NK-92 treated with Interleukin-12 subunit alpha and Interleukin-12 subunit beta, amount 100 ng/mL, for 24 hours (cell line): ENCODE measurements around the gene NMNAT3.

Experiments
- DNase-seq: peaks from one replicate; lab custom pipeline; 2025; lab: John Stamatoyannopoulos, UW

NMNAT3 gene

DNA sequence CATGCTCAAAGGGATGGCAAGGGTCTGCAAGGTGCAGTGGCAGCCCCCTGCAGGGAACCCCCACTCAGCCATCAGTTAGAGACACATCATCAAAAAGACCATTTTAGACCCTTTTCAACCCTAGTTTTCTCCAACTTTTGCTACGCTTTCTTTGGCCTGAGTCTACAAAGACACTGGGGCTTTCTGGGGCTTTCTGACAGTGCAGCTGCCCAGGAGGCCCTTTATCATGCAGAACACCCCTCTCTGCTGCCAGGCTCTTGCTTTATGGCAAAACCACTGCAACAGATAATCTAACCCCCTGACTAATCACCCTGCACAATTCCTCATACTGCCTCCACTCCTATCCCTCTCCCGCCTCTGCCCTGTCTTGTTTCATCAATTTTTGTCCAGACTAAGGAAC is 2.4 kb downstream of the NMNAT3 start:
- no peak for DNase-seq

DNA sequence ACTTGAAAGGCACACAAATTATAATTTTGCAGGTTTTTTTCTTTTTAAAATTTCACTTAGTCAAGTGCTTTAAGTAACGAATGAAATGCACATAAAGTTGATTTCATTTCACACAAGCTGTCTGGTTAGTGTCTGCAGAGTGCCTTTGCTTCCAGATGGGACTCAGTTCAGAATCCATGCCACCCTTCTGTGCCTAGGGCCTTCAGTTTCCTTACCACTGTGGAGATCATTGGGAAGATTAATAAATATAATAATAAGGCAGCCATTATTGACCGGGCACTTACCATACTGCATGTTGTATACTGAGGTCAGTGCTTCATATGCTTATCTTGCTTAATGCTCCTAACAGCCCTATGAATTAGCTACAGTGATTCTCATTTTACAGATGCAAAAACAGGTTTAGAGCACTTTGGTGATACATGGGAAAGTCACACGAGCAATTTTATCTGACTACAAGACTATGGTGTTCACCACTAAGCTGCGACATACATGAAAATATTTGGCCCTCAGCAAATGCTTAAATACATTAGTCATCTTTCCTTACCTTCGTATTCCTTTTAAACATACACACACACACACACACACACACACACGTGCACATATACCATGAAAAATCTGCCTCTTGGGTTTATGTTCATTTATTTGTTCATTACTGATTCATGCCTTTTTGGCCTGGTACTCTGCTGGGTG is 3.1 kb downstream of the NMNAT3 start:
- no peak for DNase-seq

DNA sequence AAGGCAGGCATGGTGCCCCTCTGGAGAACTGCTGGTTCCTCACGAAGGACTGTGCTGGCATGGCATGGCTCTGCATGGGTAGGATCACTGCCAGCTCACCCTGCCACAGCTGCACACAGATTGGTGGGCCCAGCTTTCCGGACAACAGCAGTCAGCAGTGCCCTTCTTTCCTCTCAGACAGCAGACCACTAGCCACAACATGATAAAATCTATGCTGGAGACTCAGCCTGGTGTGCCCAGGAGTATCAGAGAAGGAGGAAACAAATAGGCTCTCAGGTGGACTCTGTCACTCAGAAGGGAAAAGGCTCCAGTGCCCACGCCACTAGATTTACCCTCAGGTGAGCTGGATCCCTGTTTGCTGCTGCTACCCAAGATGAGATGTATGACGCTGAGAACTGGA is 4.9 kb downstream of the NMNAT3 start:
- DNase-seq: no peak

DNA sequence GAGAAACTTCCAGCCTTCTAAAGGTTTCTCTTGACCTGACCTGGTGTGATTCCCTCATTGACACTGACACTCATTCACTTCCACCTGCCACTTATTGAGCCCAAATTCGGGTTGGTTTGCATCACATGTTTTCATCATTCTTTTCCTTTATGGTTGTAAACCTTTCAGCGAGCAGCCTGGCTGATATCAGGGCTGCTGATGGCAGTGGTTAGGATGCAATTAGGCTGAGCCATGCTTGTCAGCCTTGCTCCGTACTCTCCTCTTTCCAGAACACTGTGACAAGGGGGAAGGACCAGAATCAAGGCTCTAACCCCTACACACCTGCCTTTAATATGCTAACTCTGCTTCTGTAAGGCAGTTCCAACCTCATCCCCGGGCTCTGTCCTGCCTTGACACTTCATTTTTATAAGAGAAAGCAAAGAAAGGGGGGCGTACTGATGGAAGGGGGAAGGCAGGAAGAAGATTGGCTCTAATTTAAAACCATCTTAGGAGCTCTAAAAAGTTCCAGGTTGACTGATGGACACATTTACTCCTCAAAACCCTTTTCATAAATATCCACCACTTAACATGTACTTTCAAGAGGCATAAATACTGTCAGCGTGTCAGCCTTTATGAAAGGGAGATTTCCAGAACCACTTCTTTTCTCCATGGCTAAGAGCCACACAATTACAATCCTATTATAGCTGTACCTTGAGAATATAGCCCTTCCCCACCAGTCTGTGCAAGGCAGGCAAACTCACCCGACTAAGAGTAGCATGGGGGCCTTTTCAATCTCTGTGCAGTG is 5.7 kb downstream of the NMNAT3 start:
- DNase-seq: no peak

DNA sequence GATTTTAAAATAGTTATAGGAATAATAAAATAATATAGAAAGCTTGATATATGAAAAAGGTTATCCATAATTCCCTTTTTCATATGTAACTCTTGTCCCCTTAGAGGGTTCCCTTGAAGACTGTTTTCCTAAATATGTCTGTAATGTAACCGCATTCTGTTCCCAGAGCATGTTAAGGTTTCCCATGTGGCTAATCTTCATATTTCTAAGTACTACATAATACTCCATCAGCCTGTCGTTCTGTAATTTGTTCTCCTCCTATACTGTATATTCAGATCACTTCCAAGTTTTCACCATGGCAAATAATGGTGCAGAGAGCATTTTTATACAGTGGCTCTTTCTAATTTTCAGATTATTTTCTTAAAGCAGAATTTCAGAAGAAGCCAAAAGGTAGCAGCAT is 6.7 kb downstream of the NMNAT3 start:
- no peak for DNase-seq

DNA sequence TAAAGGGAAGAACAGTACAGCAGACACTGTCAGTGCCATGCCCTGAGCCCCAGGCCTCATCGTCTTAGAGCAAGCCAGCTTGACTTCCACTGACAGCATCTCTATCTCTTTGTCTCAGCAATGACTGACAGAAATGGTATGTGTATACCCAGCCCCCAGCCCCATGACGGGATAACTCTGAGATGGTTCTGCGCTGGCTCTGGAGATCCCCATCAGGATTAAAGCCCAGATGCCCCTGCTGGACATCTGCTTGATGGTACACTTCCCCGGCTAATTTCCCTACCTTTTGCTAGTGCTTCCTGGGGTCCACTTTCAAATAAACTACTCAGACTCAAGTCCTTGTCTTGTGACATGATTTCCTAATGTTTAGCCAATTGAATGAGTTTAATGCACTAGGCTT is 7.6 kb downstream of the NMNAT3 start:
- DNase-seq: no peak

DNA sequence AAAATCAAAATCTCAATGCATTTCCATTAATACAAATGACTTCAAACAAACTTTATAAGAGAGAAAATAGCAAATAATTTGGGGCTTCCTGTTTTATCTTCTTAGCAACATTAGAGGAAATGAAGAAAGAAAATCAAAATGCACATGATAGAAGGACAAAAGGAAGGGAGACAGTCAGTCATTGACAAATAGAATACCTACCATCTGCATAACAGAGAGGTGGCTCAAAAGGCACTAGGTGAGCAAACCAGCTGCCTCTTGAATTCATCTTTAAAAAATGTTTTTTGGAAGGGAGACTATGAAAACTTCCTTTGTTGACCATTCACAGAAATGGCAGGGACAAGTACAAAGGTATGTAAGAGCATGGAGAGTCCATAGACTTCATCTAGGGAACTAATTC is 9.4 kb downstream of the NMNAT3 start:
- DNase-seq: no peak

DNA sequence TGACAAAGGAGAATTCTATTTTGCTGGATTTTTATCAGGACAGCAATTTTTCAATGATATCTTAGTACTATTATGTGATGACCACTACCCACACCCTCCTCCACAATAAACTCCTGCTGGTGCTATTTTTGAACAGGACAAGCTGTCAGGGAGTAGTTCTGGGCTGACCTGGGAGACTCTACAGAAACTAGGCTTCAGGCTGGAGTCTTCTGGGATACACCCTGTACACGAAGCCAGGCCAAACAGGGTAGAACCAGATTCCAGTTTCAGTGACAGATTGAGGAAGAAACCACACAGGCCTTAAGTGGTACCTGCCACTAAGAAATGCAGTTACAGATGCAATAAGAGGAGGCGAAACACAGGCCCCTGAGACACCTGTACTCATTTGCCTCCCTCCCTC is 12.8 kb downstream of the NMNAT3 start:
- no peak for DNase-seq

DNA sequence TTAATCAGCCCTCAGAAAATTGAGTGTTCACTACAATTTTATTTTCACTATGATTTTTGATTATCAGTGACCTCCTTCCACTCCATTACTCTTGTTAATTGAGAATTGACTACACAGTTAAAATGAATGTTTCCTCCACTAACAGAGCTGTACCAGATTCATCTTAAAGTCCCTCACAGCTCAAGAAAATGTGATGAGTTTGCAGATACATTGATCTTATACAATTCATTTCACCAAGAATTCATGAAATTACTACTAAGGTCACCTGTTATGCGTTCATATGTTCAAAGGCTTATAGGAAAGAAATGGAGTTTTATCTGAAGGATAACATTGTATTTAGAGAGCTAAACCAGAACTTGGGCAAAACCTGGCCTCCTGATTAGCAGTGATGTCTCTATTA is 17.5 kb downstream of the NMNAT3 start:
- DNase-seq: no peak

DNA sequence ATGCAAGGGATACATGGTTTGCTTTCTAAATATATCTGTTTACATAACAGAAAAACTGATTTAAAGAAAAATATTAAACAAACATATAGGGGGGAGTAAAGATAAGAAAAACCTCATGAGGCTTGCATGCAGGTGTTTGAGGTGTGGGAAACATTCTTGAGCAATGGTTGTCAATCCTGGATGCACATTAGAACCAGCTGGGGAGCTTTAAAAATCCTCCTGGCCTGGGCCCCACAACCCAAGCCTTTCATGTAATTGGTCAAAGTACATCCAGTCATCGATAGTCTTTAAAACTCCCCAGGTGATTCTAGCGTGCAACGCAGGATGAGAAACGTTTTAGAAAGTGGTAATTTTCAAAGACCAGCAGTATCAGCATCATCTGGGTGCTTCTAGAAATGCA is 18.3 kb downstream of the NMNAT3 start:
- no peak for DNase-seq

DNA sequence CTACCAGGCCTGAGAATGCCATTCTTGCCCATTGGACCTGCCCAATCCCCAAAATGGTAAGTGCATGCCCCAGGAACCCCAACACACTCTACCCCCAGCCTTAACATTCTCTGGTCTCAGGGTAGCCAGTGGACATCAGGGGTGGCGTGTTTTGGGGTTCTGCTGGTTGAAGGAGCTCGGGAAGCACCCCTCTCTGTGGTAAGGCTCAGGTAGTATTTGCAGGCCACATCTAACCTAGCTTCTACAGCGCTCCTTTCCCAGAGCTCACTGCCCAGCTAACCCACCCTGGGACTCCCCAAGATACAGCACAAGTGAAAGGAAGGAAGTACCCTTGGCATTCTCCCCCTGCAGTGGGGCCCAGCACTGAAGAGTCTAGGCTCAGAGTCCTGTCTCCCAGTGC is 19.8 kb downstream of the NMNAT3 start:
- no peak for DNase-seq

DNA sequence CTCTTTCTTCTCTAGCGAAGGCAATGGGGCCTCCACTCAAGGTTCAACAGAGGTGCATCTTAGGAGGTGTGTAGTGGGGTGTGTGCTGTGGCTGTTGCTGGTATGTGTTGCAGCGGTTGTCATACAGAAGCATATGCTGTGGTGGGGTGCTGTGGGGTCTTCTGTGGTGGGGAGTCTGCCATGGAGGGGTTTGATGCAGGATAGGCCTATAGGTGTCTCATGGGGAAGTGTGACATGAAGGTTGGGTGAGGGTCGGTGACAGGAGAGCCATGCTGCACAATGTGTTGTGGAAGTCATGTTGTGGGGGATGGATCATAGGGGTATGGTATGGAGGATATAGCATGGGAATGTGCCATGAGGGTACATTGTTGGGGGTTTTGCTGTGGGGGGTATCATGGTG is 20.3 kb downstream of the NMNAT3 start:
- no peak for DNase-seq

DNA sequence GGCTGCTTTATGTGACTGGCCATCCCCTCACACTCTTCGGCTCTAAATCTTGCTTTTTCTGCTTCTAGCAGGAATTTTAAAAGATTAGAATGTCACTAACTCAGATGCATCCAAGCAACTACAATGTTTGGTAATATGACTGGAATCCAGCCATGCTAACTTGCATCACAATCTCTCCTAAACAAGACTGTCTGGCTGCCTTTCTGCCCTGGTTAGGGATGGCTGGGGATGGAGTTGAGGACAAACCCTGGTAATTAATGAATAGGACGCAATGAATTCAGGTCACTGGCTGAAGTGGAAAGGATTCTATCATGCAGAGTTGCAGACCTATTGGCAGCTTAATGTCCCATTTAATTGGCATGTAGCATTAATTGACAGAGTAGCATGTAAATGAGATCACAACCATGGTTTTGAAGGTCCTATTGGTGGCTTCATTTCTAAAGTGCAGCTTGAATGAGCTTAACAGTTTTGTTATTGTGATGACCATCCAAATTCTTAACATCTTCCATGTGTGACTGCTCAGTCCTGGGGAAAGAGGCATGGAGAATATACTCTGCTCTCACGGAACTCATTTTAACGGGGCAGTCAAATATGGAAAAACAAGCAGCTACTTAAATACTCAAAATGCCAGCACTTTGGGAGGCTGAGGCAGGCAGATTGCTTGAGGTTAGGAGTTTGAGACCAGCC is 21.7 kb downstream of the NMNAT3 start:
- DNase-seq: no peak

DNA sequence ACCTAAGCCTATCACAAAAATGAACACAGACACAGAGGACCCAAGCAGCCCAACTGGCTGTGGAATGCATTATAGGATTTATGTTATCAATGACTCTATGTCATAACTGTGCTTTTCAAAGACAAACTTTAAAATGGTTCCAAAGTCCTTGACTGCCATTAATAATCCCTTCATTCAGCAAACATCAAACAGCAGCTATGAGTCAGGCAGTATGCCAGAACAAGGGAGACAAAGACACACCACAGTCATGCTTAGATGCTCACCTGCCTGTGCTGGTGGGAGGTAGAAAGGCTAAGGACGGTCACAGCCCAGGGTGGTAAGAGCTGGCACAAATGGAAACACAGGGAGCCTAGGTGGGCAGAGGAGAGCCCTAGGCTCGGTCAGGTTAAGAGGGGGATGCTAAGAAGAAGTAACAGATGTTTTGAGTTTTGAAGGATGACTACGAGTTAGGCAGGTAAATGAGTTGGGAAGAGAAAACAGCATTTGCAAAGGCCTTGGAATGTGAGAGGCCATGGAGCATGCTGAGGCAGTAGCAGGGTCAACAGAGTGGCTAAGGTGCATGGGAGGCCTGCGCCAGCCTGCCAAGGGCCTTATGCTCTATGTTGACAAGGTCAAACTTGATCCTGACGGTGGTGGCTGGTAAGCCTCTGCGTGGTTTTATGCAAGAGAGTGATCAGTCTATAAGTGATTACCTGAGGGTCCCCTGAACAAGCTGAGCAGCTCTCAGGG is 23.0 kb downstream of the NMNAT3 start:
- no peak for DNase-seq

DNA sequence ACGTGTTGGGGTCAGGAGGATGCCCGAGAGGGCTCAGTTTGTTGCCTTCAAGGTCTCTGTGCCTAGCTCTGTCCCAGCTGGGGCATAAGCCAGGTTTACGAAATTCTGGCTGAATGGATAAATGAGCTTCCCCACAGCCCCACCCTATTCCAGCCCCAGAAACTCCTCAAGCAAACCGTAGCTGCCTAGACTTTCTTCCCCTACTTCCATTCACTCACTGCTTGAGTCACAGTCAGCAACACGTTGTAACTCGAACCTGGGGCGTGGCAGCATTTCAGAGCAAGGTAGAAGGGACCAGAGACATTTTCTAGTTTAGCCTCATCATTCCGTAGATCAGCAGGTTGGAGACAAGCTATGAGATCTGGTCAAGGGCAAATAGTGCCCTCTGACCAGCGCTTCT is 24.2 kb downstream of the NMNAT3 start:
- no peak for DNase-seq

DNA sequence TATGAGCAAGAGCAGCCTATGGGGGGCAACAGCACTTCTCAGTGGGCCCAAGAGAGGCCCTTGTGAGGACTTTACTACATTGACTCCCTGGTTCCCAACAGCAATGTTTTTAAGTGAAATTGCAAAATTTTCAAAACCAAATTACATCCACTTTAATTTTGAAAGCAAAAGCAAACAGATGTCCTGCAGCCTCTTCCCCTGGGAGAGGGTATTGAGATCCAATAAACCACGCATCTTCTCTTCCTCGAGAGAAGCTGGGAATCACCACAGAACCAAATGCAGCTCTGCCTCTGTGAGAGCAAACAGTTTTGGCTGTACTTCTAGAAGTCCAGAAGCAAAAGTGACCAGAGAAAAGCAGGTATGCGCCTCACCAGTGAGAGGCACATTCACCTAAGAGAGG is 25.2 kb downstream of the NMNAT3 start:
- DNase-seq: no peak

DNA sequence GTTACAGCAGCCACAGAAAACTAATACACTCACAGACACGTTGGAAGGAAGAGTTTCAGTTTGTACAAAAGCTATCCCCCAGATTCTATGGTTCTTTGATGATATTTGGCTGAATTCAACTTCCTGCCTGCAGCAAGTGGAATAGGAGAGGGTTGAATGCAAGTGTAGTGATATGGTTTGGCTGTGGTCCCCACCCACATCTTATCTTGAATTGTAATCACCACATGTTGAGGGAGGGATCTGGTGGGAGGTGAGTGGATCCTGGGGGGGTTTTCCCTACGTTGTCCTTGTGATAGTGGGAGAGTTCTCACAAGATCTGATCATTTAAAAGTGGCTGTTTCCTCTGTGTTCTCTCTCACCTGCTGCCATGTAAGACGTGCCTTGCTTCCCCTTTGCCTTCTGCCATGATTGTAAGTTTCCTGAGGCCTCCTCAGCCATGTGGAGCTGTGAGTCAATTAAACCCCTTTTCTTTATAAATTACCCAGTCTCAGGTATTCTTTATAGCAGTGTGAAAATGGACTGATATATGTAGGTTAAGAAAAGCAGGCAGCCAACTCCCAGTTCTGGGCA is 29.8 kb downstream of the NMNAT3 start:
- no peak for DNase-seq

DNA sequence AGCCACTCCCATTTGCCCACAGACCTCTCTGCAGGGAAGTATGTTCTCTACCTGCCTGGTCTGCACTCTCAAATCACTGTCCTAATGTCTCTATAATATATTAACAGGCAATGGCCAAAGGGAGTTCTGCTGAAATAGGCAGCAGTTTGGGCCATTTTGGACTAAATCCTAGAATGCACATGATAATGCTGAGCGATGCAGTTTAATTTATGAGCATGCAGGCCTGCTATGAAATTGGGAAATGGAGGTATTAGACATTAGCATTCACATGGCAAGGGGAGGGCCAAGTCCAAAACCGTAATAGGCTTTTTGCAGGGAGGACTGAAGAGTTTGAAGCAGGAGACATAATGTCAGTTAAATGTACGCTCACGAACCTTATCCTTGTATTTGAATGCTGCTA is 31.3 kb downstream of the NMNAT3 start:
- no peak for DNase-seq

DNA sequence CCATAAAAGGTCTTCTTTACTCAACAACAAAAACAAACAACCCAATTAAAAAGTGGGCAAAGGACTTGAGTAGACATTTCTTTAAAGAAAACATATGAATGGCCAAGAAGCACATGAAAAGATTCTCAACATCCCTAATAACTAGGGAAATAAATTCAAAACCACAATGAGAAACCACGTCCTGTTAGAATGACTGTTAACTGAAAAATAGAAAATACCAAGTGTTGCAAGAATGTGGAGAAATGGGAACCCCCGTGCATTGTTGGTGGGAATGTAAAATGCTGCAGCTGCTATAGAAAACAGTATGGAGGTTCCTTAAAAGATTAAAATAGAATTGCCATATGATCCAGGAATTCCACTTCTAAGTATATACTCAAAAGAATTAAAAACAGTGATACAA is 34.8 kb downstream of the NMNAT3 start:
- DNase-seq: no peak

DNA sequence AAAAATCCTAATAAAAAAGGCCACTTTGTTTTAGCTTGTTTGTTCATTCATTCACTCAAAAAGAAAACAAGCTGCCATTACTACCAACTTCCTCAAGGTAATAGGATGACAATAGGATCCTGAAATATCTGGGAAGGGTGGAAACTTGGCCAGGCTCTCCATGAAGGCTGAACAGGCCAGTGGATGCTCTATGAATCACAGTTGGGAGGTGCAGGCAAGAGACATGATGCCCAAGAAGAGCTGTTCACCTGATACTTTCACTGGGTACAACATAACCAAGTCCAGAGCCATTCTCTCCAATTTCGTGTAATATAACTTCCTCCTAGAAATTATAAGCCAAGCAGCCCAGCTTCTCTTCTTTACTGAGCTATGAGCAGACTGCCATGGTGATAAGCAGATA is 37.3 kb downstream of the NMNAT3 start:
- DNase-seq: no peak

DNA sequence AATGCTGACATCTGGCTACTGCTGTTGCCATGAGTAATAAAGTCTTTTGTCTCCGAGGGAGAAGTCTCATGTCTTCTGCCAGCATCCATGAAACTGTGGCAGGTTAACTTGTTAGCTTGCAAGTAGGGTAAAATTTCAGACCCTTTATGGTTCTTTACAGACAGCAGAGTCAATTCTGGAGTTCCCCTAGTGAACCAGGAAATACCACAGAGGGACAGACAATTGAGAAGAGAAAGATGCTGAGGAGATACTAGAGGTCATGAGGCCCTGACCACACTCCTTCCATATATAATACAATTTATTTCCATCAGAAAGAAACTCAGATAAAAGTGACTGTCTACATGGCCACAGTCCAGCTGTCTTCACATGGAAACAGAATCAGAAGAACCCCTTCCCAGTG is 38.1 kb downstream of the NMNAT3 start:
- no peak for DNase-seq

DNA sequence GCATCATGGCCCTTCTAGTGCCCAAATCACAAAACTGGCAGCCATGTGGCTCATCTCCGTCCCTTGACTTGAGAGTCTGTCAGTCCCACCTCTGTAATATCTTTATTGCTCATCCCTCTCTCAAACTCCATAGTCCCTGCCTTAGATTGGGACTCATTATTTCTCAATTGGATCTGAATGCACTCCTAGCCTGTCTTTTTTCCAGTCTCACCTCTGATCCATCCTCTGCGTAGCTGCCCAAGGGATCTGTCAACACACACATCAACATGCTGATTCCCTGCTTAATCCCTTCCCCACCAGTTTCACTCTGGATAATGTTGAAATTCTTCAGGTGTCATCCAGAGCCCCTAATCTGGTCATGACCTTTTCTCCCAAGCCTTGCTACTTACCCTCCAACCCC is 39.3 kb downstream of the NMNAT3 start:
- no peak for DNase-seq
